Superior temporal gyrus (tissue), 1 donor: Measurements from ENCODE around the gene SLC39A9.
"Not testable (repeated sequence)": the region's sequence is repeated elsewhere in the genome, so short reads cannot be mapped to it uniquely, and the experiment has no call there.

Experiments used
- DNase-seq: peaks from one replicate; pipeline ENCODE4 v3.0.0-alpha.2; 2016; ENCODE audit errors: extremely low spot score

Gene SLC39A9

DNA sequence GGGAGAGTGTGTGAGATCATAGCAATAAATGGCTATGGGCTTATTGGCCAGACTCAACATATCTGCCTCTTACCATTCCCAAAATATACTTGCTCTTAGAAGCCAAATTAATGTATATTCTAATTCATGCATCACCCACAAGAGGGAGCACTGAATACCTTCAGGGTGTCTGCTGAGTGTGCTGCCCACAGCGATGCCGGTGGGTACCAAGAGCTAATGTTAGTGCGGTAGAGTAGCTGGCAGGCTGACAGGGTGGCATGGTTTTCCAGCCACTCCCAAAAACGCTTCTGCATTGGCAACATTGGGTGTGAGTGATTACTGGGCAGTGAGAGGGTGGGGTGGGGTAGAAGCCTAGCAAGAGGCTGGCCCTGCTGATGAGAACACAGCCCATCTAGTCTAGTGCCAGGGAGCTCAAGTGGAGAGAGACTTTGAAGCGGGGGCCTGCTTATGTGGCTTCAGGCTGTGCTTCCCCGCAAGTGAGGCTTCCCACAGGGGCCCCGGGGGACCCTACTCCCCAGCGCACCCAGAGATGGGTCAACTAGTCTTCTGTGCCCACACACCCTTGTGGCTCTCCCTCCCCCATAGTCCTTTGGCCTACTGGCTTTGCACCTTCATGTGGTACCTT lies 76.8 kb downstream of the SLC39A9 start:
- DNase-seq, result no peak

GRCh38 chr14:69476824-69477450 lies 78.4 kb downstream of the SLC39A9 start:
- not testable (repeated sequence) for DNase-seq

DNA sequence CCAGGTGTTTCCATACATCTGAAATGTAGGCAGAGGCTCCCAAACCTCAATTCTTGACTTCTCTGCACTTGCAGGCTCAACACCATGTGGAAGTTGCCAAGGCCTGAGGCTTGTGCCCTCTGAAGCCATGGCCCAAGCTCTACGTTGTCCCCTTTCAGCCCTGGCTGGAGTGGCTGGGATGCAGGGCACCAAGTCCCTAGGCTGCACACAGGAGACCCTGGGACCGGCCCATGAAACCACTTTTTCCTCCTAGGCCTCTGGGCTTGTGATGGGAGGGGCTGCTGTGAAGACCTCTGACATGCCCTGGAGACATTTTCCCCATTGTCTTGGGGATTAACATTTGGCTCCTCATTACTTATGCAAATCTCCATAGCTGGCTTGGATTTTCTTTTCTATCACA lies 79.6 kb downstream of the SLC39A9 start:
- not testable (repeated sequence) for DNase-seq

DNA sequence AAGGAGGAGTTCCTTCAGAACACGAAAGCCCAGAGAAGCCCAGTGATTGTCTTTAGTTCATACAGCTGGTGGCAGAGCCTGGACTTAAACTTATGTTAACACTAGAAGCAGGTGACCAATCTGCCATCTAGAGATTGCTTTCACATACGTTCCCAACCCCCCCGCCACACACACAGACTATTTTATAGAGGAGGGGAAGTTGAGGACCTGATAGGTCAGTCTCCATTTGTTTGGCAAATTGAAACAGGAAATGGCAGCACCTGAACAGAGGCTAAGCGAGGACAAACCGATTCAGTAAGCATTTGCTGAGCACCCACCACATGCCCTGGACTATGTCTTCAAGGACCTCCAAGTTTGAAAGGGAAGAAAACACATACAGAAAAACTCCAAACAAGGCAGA lies 81.2 kb downstream of the SLC39A9 start:
- no peak for DNase-seq

DNA sequence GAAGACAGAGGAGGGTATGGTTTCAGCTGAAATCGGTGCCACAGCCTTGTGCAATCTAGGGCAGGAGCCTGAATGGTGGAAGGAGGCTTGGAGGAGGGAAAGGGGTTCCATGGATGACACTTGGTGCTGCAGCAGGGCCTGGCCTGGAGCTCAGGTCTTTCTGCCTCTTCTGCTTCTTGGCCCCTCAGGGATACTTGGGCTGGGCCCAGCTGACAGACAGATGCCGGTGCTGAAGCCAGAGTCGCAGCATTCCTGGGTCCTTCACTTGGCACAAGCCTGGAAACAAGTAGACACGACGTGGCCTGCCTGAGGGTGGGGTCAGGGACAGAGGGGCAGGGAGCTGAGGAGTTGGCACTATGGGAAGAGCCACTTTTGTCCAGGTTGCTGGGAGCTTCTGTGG lies 81.6 kb downstream of the SLC39A9 start:
- no peak for DNase-seq

GRCh38 chr14:69481815-69482568 lies 83.5 kb downstream of the SLC39A9 start:
- DNase-seq, result no peak

DNA sequence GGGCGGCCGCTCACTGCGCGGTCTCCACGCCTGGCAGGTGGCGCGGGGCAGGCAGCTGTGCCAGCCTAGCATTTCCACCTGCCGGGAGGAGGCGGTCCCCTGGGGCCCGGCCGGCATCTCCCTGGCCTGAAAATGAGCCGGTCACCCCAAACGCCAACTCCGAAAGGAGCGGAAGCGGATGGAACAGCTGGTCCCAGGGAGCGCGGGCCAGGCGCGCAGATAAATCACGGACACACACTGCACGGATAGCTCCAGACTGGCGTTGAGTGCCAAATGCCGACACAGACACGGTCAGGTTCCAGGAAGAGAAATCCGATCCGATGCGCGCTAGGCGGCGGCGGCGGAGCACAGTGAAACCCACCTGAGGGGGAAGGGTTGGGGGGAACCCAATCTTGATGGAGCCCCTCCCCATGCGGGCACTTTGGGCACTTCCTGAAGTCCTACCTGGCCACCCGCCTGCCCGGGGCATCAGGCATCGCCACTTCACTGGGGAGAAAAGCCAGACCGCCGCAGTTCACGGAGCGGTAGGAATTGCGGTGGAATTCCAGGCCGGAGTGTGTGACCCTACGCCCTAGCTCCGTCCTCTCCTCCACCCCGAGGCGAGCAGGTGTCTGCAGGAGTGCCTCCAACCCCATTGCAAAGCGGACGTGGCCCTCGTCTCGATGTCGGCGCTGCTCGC lies 85.4 kb downstream of the SLC39A9 start:
- DNase-seq, result no peak

GRCh38 chr14:69484444-69485314 lies 86.2 kb downstream of the SLC39A9 start, which contains the start of gene PLEKHD1:
PLEKHD1 (plus strand) TSS chr14:69484728; CDS start chr14:69484966, 238 bp downstream.
- no peak for DNase-seq

GRCh38 chr14:69485315-69485660 lies 86.8 kb downstream of the SLC39A9 start:
- DNase-seq, result no peak

GRCh38 chr14:69485701-69486100 lies 87.2 kb downstream of the SLC39A9 start:
- DNase-seq, result no peak

- DNase-seq, result no peak
Observed at GRCh38 chr14:69487226-69487625, 88.7 kb downstream of the SLC39A9 start.

DNA sequence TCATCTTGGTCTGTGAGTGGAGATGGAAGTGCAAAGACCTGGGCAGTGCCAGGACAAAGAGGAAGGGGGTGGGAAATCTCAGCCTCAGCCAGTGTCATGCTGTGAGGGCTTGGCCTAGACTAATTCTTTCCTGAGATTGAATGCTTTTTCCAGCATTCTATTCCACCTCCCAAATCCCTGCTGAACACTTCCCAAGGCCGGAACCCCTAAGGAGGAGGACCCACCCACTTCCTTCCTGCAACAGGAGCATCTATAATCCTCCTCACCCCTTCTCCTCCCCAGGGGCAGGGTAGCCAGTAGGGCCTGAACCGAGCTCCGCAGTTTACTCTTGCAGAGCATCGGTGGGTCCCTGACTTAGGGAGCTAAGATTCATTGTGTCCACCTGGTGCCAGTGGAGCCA lies 89.3 kb downstream of the SLC39A9 start:
- DNase-seq, result no peak

DNA sequence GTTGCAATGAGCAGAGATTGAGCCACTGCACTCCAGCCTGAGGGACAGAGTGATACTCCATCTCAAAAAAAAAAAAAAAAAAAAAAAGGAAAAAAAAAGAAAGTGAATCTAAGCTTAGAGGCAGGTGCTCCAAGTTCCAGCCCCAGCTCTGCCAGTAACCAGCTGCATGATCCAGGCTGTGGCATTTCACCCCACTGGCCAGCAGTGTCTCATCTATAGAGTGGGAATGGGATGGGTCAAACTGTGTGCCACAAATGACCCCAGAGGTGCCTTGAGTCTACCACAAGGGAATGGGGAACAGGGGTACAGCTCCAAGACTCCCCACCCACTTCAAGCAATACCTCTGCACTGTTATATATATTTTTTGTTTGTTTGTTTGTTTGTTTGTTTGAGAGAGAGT lies 91.0 kb downstream of the SLC39A9 start:
- DNase-seq, result no peak

DNA sequence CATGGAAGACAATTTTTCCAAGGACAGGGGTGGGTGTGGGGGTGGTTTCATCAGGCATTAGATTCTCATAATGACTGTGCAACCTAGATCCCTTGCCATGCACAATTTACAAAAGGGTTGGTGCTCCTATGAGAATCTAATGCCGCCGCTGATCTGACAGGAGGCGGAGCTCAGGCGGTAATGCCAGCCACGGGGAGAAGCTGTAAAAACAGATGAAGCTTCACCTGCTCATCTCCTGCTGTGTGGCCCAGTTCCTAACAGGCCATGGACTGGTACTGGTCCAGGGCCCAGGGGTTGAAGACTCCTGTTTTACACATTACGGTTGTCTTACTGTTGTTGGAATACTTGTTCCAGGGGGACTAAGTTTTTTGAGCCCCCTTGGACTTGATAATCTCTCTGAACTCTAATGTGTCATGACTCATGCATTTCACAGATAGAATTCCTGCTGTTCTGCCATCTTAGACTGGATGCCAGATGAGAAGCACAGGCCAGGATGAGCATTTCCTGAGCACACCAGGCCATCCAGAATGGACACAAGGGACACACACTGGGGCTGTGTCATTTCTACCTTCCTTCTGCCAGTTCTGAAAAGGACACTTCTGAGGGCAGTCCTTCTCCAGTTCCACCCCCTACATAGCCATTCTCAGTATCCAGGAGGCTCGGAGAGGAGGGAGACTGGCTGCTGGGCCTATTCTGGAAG lies 91.9 kb downstream of the SLC39A9 start:
- no peak for DNase-seq

GRCh38 chr14:69491193-69491592 lies 92.7 kb downstream of the SLC39A9 start:
- DNase-seq, result no peak

- no peak for DNase-seq
Observed at GRCh38 chr14:69493038-69493437, 94.5 kb downstream of the SLC39A9 start.

DNA sequence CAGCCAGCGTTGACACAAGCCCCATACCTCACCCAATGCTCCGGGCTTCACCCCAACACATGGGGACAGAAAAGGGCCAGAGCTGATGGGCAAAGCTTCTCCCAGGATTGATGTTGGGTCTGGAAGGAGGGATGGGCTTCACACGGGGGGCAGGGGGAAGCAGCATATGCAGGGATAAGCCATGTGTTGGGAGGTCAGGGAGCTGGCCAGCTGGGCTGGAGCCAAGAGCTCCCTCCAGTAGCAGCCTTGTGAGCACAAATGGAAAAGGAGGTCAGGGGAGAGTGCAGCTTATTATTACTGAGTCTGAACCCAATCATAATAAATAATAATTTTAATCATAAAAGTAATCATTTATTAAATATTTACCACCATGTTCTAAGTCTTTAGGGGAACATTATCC lies 95.3 kb downstream of the SLC39A9 start:
- DNase-seq, result no peak

DNA sequence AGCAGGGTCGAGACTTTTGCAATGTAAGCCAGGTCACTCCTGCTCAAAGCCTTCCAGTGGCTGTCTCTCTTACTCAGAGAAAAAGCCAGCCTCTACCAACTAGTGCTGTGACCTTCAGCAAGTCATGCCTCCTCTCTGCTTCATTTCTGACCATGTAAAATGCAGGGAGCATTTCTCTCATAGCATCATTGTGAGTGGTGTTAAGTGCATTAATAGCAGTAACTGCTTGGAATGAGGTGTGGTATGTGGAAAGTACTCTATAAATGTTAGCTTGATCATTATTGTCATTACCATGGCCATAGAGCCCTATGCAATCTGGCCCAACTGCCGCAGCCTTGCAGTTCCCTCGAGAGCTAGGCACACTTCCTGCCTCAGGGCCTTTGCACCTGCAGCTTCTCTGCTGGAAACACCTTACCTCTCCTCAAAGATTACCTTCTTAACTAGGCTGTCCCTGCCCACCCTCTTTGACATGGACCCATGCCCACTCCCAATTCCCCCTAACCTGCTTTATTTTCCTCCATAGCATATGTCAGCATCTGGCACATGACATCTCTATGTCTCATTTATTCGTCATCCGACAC lies 96.9 kb downstream of the SLC39A9 start:
- DNase-seq, result no peak

DNA sequence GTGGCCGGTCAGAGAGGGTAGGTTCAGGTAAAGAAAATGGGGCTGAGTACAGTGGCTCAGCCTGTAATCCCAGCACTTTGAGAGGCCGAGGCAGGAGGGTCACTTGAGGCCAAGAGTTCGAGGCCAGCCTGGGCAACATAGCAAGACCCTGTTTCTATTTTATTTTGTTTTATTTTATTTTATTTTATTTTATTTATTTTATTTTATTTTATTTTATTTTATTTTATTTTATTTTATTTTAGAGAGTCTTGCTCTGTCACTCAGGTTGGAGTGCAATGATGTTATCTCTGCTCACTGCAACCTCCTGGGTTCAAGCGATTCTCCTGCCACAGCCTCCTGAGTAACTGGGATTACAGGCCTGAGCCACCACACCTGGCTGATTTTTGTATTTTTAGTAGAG lies 99.4 kb downstream of the SLC39A9 start:
- not testable (repeated sequence) for DNase-seq

GRCh38 chr14:69498286-69498685 lies 99.8 kb downstream of the SLC39A9 start:
- DNase-seq, result not testable (repeated sequence)
